GM12891 (cell line): ENCODE results near the gene SPC24.
"Not testable (repeated sequence)": the region's sequence is repeated elsewhere in the genome, so short reads cannot be mapped to it uniquely, and the experiment has no call there.

Experiments used
- DNase-seq: peaks from one replicate; pipeline ENCODE4 v3.0.0; 2011; ENCODE audit warnings: low spot score; ENCODE audit not compliant: insufficient read length
- FAIRE-seq: peaks from 2 replicates; lab custom pipeline; 2011; peaks lifted over from hg19 to GRCh38; lab: Jason Lieb, UNC
- PAX5 ChIP-seq: IDR thresholded peaks from 2 replicates; pipeline ENCODE4 v1.6.1; 2011; ENCODE audit warnings: low read length, moderate library complexity, mild to moderate bottlenecking; ENCODE audit not compliant: insufficient read depth, severe bottlenecking
- POLR2A ChIP-seq: IDR thresholded peaks from 2 replicates; pipeline ENCODE4 v1.6.1; 2011; ENCODE audit warnings: low read depth, low read length, control low read depth
- POLR2AphosphoS5 ChIP-seq: IDR thresholded peaks from 2 replicates; pipeline ENCODE4 v1.6.1; 2011; ENCODE audit warnings: low read depth, low read length, control low read depth
- POU2F2 ChIP-seq: IDR thresholded peaks from 2 replicates; pipeline ENCODE4 v1.6.1; 2011; ENCODE audit warnings: low read depth, mild to moderate bottlenecking, control low read depth, low read length, moderate library complexity
- SPI1 ChIP-seq: IDR thresholded peaks from 2 replicates; pipeline ENCODE4 v1.6.1; 2011; ENCODE audit warnings: low read depth, low read length, control low read depth
- TAF1 ChIP-seq: IDR thresholded peaks from 2 replicates; pipeline ENCODE4 v1.6.1; 2011; ENCODE audit warnings: low read depth, low read length, control low read depth

The SPC24 gene

GRCh38 chr19:11111117-11111770 lies 44.3 kb downstream of the SPC24 start:
- DNase-seq: no peak
- TF ChIP-seq POLR2AphosphoS5: no peak
- no peak for TF ChIP-seq POU2F2
- TF ChIP-seq POLR2A: no peak
- TF ChIP-seq PAX5: no peak
- TF ChIP-seq TAF1: no peak
- TF ChIP-seq SPI1: no peak
- no peak for FAIRE-seq

GRCh38 chr19:11108746-11109145 lies 46.8 kb downstream of the SPC24 start:
- FAIRE-seq (no peak), DNase-seq (no peak)
- TF ChIP-seq SPI1: no peak
- no peak for TF ChIP-seq TAF1
- no peak for TF ChIP-seq POU2F2
- TF ChIP-seq POLR2AphosphoS5: no peak
- TF ChIP-seq PAX5: no peak
- no peak for TF ChIP-seq POLR2A

- no peak for FAIRE-seq
- no peak for DNase-seq
- no peak for TF ChIP-seq SPI1
- TF ChIP-seq TAF1: no peak
- no peak for TF ChIP-seq PAX5
- TF ChIP-seq POLR2AphosphoS5: no peak
- no peak for TF ChIP-seq POLR2A
- TF ChIP-seq POU2F2: no peak
These were observed 49.1 kb downstream of the SPC24 start for GRCh38 chr19:11106477-11106876.

- FAIRE-seq: no peak
- DNase-seq: no peak
- no peak for TF ChIP-seq SPI1
- no peak for TF ChIP-seq POLR2AphosphoS5
- no peak for TF ChIP-seq POU2F2
- no peak for TF ChIP-seq TAF1
- no peak for TF ChIP-seq POLR2A
- no peak for TF ChIP-seq PAX5
These were observed 50.5 kb downstream of the SPC24 start for GRCh38 chr19:11105014-11105636.

GRCh38 chr19:11103667-11104066 lies 51.9 kb downstream of the SPC24 start:
- FAIRE-seq, DNase-seq: not testable (repeated sequence)

GRCh38 chr19:11102944-11103343 lies 52.6 kb downstream of the SPC24 start:
- TF ChIP-seq POU2F2: no peak
- no peak for TF ChIP-seq TAF1
- TF ChIP-seq PAX5: no peak
- no peak for TF ChIP-seq POLR2AphosphoS5
- TF ChIP-seq SPI1: no peak
- no peak for TF ChIP-seq POLR2A
- FAIRE-seq (no peak), DNase-seq (no peak)

- DNase-seq (no peak), FAIRE-seq (no peak)
These were observed 54.5 kb downstream of the SPC24 start for GRCh38 chr19:11101057-11101456.

GRCh38 chr19:11100049-11100448 lies 55.5 kb downstream of the SPC24 start:
- TF ChIP-seq POLR2A (no peak), TAF1 (no peak)
- FAIRE-seq (no peak), DNase-seq (no peak)

More at GRCh38 chr19:11101057-11101456, 54.5 kb downstream of the SPC24 start:
- no peak for TF ChIP-seq POU2F2
- TF ChIP-seq PAX5: no peak
- no peak for TF ChIP-seq POLR2A
- no peak for TF ChIP-seq TAF1
- TF ChIP-seq SPI1: no peak
- no peak for TF ChIP-seq POLR2AphosphoS5

- FAIRE-seq (no peak), DNase-seq (no peak)
- TF ChIP-seq SPI1 (no peak), POLR2AphosphoS5 (no peak), POLR2A (no peak), POU2F2 (no peak), TAF1 (no peak), PAX5 (no peak)
These were observed 56.7 kb downstream of the SPC24 start for GRCh38 chr19:11098861-11099260.

GRCh38 chr19:11098327-11098726 lies 57.3 kb downstream of the SPC24 start:
- no peak for FAIRE-seq
- no peak for TF ChIP-seq SPI1
- TF ChIP-seq POLR2AphosphoS5: no peak
- no peak for TF ChIP-seq TAF1
- TF ChIP-seq PAX5: no peak
- TF ChIP-seq POU2F2: no peak
- TF ChIP-seq POLR2A: no peak
- no peak for DNase-seq

- FAIRE-seq, DNase-seq: not testable (repeated sequence)
These were observed 58.2 kb downstream of the SPC24 start for GRCh38 chr19:11097367-11097766.
